Stimulated activated CD4-positive, alpha-beta T cell treated with anti-CD3 and anti-CD28 coated beads, TNF-alpha, amount 100 ng/mL, for 4 hours (primary cell): ENCODE data around the gene CLIC4.
"Not testable (repeated sequence)": the region's sequence is repeated elsewhere in the genome, so short reads cannot be mapped to it uniquely, and the experiment has no call there.

Source experiments
- DNase-seq, 3 experiments: peaks; one replicate each; pipeline ENCODE4 v3.0.0-alpha.2; 2020; ENCODE audit warnings: low read depth in 3 of 3

CLIC4 gene

DNA sequence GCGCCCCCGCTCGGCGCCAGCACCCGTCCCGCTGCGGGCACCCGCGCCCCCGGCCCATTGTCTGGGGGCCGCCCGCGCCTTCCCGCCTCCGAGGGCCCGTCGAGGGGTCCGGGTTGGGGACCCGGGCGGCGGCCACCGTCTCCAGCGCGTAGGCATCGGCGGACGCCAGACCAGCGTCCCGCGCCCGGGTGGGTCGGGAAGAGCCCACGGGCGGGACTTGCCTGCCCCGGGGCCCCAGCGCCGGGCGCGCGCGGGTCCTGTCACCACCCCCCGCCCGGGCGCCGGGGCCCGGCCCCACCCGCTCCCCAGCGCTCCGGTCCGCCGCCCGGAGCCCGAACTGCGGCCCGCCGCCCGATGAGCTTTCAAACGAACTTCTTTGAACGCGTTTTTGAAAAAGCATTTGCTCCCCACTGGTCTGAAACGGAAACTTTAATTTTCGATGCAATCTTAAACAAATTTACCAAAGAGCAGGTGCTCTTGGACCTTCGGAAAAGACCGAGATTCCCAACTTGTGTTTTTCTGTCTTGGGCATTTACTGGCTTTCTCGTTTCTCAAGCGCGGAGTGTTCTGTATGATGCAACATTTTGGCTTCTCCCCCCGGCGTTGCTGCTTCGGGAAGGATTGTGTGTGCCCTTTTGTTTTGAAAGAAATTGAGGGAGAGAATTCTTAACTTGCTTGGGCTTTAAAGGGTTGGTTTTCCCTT lies 615 bp downstream of the CLIC4 start:
- DNase-seq: no peak

- DNase-seq: no peak
These were observed 3.2 kb downstream of the CLIC4 start for GRCh38 chr1:24748191-24749121.

GRCh38 chr1:24749252-24749651 lies 4.0 kb downstream of the CLIC4 start:
- DNase-seq: no peak

DNA sequence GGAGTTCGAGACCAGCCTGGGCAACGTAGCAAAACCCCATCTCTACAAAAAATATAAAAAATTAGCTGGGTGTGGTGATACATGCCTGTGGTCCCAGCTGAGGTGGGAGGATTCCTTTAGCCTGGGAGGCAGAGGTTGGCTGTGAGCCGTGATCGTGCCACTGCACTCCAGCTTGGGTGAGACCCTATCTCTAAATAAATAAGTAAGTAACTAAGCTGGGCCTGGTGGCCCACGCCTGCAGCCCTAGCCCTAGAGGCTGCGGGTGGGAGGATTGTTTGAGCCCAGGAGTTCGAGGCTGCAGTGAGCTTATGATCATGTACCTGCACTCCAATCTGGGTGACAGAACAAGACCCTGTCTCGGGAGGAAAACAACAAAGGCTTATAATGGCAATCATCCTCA lies 4.6 kb downstream of the CLIC4 start:
- no peak for DNase-seq

GRCh38 chr1:24751833-24752232 lies 6.6 kb downstream of the CLIC4 start:
- no peak for DNase-seq

DNA sequence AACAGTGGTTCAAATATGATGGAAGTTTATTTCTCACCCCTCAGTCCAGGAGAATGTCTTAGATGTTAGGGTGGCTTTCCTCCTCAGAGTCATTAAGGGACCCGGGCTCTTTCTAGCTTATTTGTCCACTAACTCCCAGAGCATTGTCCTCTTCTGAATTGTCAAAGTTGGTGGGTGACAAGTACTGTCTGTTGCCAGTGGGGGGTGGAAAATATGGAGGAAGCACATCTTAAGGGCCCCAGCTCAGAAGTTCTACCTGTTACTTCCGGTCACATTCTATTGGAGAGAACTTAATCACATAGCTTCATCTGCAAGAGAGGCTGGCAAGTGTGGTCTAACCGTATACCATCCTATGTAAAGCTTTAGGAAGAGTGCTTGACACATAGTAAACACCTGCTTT lies 7.1 kb downstream of the CLIC4 start:
- DNase-seq: no peak

GRCh38 chr1:24754229-24754628 lies 9.0 kb downstream of the CLIC4 start:
- no peak for DNase-seq

- DNase-seq: not testable (repeated sequence)
These were observed 10.1 kb downstream of the CLIC4 start for GRCh38 chr1:24755323-24755722.

GRCh38 chr1:24756395-24756794 lies 11.1 kb downstream of the CLIC4 start:
- no peak for DNase-seq

- no peak for DNase-seq
These were observed 14.2 kb downstream of the CLIC4 start for GRCh38 chr1:24759492-24759891.

DNA sequence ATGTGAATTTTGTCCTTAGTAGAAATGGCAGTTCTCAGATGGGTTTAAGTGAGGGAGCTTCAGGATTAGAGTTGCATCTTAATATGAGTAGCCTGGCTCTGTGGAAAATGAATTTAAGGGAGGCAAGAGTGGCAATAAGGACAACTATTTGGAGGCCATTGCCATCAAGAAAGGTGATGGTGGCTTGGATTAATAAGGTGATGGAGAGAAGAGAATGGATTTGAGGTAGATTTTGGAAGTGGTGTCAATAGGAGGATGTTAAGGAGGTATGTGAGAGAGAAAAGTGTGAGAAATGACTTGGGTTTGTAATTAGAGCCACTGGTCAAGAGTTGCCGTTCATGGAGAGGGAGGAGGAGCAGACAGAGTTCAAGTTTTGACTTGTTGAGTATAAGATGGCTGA lies 16.3 kb downstream of the CLIC4 start:
- no peak for DNase-seq

- no peak for DNase-seq
These were observed 17.0 kb downstream of the CLIC4 start for GRCh38 chr1:24762133-24762676.

GRCh38 chr1:24763671-24764070 lies 18.4 kb downstream of the CLIC4 start:
- no peak for DNase-seq

GRCh38 chr1:24764439-24764838 lies 19.2 kb downstream of the CLIC4 start:
- DNase-seq: no peak

GRCh38 chr1:24764848-24765247 lies 19.6 kb downstream of the CLIC4 start:
- no peak for DNase-seq

DNA sequence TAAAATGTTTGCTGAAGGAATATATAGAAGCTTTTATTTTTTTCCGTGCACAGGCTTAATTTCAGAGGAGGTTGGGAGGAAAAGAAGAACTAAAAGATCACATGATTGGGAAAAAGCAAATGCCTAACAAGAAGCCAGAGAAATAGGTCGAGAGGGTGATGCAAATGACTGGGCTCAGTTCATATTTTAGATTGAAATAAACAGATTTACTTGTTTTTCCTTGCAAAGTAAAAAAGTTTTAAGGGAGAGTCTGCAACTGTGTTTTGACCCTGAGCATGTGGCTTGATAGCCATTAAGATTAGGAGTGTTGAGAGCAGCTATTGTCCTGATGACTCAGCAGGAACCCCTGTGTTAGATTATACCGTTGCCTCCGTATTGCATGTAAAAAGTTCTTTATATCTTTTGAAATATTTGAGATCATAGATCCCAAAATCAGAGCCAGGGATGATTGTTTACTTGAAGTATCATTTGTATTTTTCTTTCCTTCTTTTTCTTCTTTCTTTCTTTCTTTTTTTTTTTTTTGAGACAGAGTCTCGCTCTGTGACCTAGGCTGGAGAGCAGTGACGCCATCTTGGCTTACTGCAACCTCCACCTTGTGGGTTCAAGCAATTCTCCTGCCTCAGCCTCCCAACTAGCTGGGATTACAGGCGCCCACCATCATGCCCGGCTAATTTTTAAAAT lies 20.2 kb downstream of the CLIC4 start:
- DNase-seq: no peak

GRCh38 chr1:24767351-24767750 lies 22.1 kb downstream of the CLIC4 start:
- DNase-seq: no peak

DNA sequence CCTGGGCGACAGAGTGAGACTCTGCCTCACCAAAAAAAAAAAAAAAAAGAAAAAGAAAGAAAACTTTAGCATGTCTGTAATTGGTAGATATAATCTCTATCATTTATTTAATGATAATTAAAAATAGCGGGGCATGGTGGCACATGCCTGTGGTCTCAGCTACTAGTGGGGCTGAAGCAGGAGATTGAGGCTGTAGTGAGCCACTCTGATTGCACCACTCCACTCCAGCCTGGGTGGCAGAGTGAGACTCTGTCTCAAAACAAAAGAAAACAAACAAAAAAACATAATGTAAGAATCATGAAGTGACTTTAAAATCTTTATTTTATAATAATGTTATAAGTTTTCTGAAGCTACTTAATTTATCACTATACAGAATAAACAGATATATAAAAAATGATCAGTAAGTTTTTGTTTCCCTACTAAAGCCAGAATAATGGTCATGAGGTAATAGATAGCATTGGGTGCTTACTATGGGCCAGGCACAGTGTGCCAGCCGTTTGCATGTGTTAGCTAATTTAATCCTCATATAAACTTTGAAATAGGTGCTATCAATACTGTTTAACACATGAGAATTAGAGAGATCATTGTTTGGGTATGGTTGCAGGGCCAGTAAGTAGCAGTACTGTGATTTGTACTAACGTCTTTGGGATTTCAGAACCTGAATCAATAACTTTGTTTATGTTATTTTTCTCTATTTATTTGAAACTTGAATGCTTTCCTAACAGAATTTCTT lies 23.8 kb downstream of the CLIC4 start:
- no peak for DNase-seq

DNA sequence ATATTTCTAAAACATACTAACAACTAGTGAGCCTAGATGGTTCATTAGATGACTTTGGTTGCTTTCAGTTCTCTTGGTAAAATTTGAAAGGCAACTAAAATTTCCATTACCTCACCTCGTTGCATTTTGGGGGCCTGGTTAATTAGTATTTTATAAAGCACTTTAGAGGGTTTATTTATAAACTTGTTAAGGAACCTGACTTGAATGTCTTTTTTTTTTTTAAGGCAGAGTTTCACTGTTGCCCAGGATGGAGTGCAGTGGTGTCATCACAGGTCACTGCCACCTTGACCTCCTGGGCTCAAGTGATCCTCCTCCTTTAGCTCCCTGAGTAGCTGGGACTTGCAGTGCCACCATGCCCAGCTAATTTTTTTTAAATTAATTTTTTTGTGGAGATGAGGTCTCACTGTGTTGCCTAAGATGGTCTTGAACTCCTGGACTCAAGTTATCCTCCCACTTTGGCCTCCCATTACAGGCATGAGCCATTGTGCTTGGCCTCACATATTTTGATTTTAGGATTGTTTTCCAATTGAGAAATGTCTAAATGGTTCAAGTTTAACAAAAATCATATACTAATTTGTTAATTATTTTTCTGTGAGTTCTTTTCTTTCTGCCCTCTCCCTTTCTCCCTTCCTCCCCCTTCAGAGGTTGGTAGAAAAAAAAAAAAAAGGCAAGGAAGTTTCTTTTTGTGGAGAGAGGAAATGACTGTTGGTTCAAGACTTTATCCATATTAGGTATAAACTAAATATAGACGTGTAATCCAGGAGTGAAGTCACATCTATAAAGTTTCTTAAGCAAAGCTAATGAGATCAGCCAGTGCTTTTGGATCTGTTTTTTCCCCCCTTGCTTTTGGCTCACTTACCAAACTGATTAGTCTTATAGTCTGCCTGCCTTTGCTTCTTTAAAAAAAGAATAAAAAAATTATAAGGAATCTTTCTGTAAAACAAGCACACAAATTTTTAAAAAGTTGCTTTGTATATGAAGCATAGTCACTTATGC lies 24.7 kb downstream of the CLIC4 start:
- no peak for DNase-seq

DNA sequence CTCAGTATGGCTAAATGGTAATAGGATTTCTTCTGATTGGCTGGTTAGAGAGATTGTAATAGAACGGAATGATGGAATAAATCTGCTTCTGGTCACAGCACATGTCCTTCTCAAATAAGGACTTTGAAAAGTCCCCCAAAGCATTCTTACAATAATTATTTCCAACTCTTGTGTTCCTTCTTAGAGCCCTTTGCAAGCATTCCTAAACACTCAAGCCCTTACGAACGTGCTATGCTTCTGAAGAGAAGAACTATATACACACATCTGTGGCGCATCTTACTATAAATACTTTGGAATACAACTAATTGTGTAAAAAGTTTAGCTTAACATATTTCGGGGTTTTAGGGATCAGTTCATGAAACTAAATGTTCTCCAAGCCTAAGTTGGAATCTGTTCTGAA lies 25.6 kb downstream of the CLIC4 start:
- no peak for DNase-seq
